ENCODE measurements around the gene RPL38.

RPL38 gene

GRCh38 chr17:74228306-74228978 is 25.0 kb downstream of the RPL38 start:
- DNase-seq = no peak

- no peak for DNase-seq
These were observed 27.4 kb downstream of the RPL38 start for GRCh38 chr17:74230896-74231295.

- no peak for DNase-seq
These were observed 28.7 kb downstream of the RPL38 start for GRCh38 chr17:74231928-74232907.

- DNase-seq = no peak
These were observed 30.5 kb downstream of the RPL38 start for GRCh38 chr17:74233937-74234336.

GRCh38 chr17:74234486-74234885 is 31.0 kb downstream of the RPL38 start:
- no peak for DNase-seq

- no peak for DNase-seq
These were observed 31.6 kb downstream of the RPL38 start for GRCh38 chr17:74235040-74235581.

- no peak for DNase-seq
These were observed 32.5 kb downstream of the RPL38 start for GRCh38 chr17:74235911-74236371.

- no peak for DNase-seq
These were observed 33.8 kb downstream of the RPL38 start for GRCh38 chr17:74237321-74237720.

- DNase-seq = no peak
These were observed 35.7 kb downstream of the RPL38 start for GRCh38 chr17:74239172-74239571.

- no peak for DNase-seq
These were observed 37.2 kb downstream of the RPL38 start for GRCh38 chr17:74240618-74241205.

- DNase-seq = no peak
These were observed 38.0 kb downstream of the RPL38 start for GRCh38 chr17:74241431-74241830.

- DNase-seq = no peak
These were observed 38.4 kb downstream of the RPL38 start for GRCh38 chr17:74241847-74242246.

GRCh38 chr17:74243013-74243755 is 39.7 kb downstream of the RPL38 start:
- no peak for DNase-seq

GRCh38 chr17:74244128-74244527 is 40.6 kb downstream of the RPL38 start:
- DNase-seq = no peak

GRCh38 chr17:74244548-74244947 is 41.1 kb downstream of the RPL38 start:
- DNase-seq = no peak

- DNase-seq = no peak
These were observed 41.8 kb downstream of the RPL38 start for GRCh38 chr17:74245145-74245831.

- no peak for DNase-seq
These were observed 42.4 kb downstream of the RPL38 start for GRCh38 chr17:74245871-74246270.

GRCh38 chr17:74249590-74250270 is 46.3 kb downstream of the RPL38 start:
- no peak for DNase-seq

- no peak for DNase-seq
These were observed 47.0 kb downstream of the RPL38 start for GRCh38 chr17:74250324-74250995.

GRCh38 chr17:74251051-74251450 is 47.6 kb downstream of the RPL38 start:
- DNase-seq = no peak

GRCh38 chr17:74251569-74251968 is 48.1 kb downstream of the RPL38 start:
- no peak for DNase-seq

All from stimulated activated CD4-positive, alpha-beta T cell treated with anti-CD3 and anti-CD28 coated beads, Interleukin-4, amount 100 ng/mL, for 24 hours (primary cell).